ENCODE data around the gene CUX1.
A peak's percentile ranks its signal among the peaks of the same experiment; 100 is the strongest.

Gene CUX1

DNA sequence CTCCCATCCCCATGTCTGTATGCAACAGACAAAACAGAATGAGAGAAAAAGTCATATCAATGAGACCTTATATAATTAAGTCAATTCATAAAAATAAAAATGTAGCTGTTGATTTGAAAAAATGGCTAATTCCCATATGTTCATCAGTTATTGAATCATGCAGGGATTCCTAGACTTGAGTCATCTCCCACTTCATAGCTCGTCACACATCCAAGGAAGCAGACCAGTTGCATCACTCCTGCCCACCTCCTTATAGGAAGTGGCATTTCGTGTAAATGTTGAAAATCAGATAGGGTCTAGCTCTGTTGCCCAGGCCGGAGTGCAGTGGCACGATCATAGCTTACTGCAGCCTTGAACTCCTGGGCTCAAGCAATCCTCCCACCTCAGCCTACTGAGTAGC is 413.2 kb downstream of the CUX1 start:
- no peak for DNase-seq

DNA sequence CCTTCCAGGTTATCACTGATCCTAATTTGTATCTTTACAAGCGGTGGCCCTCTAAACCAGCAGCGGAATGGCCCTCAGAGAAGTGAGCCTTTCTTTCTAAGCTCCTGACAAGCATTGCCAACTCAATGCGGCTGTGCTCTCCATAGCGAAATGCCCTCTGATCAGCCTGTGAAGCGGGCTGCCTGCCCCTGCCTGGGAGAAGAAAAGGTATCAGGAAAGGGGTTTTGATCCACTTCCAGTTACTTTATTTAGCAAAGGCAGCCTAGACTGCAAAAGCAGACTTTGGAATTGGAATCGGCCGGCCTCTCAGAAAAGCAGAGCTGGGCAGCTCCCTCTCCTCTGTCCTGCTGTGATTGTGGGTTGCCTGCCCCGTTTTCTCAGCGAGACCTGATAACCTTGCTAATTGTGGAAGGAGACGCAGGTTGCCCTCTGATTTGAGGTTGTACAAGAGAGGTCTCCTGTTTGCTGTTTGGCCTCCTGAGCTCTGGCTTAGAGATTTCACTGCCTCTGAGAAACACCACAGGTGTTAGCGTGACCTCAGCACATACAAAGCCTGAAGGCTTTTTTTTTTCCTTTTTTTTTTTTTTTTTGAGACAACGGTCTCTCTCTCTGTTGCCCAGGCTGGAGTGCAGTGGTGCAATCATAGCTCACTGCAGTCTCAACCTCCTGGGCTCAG is 415.3 kb downstream of the CUX1 start:
- no peak for DNase-seq

DNA sequence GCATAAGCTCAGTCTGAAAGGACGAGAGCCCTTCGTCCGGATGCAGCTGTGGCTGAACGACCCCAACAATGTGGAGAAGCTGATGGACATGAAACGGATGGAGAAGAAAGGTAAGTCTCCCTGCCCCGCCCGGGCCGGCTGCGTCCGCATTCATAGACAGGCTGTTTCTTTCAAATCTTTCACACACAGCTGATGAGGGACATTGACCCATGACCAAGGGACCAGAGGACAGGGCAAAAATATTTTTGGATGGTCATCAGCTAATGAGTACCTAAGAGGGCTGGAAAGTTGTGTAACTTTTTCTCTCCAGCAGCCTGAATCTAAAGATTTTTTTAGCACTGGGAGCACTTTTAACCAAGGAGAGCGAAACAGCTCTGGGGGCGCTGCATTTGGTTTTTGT is 416.7 kb downstream of the CUX1 start:
- no peak for DNase-seq

DNA sequence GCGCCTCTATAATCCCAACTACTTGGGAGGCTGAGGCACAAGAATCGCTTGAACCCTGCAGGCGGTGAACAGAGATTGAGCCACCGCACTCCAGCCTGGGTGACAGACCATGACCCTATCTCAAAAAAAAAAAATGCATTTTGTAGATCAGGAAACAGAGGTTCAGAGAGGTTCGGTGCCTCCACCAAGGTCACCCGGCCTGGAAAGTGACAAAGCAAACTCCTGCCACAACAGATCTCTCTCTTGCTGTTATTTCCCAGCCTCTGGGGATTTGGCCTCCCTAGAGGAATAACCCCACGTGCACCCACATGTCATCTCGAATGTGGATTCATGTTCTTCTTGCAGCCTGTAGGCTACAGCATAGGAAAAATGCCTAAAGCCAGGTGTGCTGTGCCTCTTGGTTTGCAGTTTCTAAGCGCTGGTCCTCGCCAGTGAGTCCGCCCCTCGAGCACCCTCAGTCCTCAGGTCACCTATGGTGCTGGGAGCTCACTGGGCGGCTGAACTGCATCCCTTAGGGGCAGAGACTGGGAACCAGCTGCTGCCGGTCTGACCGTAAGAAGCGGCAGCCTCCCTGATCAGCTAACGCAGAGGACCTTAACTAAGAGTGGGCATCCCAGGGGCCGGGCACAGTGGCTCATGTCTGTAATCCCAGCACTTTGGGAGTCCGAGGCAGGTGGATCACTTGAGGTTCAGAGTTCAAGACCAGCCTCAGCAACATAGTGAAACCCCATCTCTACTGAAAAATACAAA is 417.6 kb downstream of the CUX1 start:
- DNase-seq: no peak

DNA sequence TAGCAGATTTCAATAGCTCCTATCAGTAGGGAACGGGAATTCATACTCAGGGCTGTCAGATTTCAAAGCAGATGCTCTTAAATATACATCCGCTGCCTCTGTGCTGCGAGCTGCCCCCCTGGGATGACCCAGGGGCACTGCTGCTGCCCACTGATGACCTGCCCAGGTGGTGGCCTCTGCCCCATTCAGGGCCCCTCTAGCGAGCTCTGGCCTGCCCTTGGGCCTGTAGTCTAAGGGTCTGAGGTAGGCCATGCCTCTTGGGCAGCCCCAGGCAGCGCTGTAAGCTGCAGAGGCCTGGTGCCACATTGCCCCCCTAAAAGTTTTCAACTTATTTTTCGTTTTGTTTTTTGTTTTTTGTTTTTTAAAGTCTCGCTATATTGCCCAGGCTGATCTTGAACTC is 418.7 kb downstream of the CUX1 start:
- no peak for DNase-seq

DNA sequence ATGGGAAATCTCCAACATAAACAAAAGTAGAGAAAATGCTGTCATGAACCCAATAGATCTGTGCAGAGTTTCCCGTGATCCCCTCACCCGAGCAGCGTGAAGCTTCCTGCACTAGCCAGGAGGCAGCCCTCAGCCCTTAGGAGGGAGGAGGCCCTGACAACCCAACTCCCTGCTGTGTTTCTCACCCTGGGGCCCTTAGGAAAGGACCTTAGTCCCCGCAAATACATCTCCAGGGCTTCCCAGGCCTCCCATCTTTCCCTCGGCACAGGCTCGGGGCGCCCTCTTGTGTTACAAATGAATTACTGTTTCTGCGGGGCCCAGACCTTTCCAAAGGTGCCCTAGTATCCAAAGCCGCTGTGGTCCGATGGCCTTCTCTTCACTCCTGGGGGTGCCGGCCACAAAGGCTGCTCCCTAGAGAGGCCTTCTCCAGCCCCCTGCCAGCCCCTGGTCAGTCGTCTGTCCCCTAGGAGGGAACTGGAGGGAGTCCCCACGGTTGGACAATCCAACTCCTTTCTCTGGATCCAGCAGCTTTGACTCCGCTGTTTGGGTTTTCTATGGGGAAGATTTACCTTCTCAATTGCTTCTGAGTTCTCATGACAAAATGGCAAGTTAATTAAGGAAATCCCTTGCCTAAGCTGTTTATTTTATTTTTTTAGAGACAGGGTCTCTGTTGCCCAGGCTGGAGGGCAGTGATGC is 419.3 kb downstream of the CUX1 start:
- DNase-seq: peak; percentile 47

DNA sequence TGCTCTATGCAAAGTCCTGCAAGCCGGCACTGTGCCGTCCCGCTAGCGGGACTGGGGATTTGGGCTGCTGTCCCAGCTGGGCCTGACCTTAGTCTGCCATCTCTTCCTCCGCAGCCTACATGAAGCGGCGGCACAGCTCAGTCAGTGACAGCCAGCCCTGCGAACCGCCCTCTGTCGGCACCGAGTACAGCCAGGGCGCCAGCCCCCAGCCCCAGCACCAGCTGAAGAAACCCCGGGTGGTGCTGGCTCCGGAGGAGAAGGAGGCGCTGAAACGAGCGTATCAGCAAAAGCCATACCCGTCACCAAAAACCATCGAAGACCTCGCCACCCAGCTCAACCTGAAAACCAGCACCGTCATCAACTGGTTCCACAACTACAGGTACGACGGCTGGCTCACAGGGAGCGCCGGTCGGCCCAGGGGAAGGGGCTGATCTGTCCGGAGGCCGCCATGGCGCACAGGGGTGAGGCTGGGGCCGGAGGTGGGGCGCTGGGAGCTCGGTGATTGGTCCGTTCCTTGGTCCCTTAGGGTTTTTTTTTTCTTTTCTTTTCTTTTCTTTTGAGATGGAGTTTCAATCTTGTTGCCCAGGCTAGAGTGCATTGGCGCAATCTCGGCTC is 421.9 kb downstream of the CUX1 start:
- no peak for DNase-seq

DNA sequence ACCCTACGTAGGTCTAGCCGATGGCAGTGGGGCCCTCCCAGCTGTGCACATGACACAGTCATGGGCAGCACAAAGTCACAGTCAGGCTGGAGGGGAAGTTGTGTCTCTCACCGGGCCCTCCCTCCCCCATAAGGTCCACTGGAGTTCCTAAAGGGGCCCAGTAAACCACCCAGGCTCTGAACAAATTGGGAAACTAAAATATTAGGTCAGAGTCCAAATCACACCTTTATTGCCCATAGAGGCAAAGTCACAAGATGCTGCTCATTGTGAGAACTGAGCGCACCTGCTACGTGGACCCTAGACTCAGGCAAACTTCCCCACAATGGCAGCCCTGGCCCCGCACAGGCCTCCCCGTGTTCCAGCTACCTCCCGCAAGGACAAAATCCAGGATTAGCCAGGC is 424.0 kb downstream of the CUX1 start:
- no peak for DNase-seq

DNA sequence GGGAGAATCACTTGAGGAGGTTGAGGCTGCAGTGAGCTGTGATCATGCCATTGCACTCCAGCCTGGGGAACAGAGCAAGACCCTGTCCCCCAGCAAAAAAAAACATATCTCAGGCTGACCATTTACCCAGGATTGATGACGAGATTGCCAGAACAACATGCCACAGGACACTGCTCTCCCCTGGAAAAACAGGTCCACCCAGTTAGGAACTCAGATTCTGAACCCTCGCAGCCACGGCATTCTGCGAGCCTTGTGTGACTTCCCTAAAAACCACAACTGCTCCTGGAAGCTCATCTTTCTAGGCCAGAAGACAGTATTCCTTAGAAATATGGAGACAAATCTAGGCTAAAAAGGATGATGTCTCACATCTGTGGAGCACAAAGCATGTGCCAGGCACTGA is 427.2 kb downstream of the CUX1 start:
- DNase-seq: no peak

DNA sequence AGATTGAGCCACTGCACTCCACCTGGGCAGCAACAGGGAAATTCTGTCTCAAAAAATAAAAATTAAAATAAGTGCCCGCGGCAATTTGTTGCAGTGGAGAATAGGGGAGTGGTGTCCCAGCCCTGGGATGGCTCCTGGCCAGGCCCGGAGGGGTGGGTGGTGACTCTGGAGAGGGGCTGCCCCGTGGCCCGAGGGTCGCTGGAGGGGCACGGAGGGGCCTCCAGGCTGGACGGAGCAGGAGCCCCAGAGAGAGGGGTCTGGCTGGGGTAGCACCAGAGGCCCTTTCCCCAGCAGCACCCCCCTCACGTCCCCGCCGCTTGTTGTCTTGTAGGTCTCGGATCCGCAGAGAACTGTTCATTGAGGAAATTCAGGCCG is 430.6 kb downstream of the CUX1 start:
- no peak for DNase-seq

DNA sequence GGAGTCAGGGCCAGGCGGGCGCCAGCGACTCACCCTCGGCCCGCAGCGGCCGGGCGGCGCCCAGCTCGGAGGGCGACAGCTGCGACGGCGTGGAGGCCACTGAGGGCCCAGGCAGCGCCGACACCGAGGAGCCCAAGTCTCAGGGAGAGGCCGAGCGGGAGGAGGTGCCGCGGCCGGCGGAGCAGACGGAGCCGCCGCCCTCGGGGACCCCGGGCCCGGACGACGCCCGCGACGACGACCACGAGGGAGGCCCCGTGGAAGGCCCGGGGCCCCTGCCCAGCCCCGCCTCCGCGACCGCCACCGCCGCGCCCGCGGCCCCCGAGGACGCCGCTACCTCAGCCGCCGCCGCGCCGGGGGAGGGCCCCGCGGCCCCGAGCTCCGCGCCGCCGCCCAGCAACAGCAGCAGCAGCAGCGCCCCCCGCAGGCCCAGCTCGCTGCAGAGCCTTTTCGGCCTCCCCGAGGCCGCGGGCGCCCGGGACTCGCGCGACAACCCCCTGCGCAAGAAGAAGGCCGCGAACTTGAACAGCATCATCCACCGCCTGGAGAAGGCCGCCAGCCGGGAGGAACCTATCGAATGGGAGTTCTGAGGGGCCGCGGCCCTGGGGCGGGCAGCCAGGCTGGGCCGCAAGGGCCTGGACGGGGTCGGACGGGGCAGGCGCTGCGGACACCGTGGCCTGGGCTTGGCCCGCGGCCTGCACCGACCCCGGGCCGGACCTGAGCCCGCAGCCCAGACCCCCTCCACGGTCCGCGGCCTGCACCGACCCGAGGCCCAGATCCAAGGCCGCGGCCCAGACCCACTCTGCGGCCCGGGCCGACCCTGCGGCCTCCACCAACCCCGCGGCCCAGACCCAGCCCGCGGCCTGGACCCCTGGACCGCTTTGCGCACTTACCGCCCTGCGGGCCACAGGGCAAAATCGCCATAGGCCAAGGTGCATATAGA is 431.3 kb downstream of the CUX1 start:
- no peak for DNase-seq

DNA sequence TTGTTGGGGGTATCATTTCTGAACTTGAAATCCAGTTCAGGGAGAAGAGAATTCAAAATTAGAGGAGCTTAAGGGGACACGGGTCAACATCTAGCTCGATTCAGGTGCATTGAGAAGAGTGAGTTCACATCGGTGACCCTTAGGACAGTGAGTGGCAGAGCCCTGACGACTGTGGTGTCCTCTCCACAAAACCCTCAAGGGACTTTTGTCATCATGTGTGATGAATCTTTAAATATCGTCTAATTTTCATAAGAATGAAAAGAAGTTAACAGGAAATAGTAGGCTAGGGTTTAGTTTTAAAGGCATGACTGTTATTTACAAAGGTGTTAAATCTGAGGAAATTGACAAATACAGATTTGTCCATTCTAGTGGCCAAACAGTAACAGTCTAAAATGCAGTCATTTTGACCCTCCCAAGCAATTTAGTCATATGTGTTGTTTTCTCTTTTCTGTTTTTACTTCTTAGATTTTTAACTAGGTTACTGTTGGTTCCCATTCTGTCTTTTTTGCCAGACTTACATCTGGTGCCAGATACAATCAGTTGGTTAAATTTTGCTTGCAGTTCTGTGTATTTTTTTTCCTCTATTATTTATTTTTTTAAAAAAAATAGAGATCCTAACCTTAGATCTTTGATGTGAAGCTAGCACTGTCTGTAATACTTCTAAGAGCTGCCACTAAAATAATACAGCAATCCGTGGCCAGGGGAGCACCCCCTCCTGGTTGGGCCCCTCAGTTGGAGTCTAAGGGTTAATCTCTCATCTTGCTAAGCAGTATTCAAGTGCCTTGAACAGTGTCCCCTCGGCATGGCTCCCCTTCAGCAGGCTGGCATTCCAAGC is 434.3 kb downstream of the CUX1 start:
- DNase-seq: no peak

DNA sequence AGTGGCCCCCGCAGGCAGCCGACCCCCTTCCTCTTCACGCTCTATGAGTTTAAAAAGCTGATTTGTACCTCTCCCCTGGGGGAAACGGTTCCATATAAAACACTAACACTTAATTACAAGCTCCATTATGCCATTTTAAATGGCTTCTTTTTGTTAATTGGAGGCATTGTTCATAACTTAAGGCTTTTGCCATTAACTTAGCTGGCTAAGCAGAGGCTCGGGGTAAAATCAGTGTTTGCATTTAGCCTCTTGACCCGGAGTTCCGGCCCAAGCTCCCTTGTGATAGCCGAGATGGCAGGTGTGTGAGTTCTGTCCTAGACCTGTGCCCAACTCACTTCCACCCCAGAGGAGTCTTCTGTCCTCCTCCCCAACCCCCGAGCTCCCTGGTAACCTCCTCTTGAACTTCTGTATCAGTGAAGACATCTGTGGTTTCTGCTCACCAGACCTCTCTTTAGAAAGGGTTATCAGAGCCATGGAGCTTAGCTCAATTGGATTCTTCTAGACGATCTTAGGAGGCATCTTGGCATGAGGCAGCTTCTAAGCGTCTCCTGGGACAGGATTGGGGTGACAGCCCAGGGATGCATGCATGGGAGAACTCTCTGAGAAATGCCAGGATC is 435.0 kb downstream of the CUX1 start:
- DNase-seq: no peak

DNA sequence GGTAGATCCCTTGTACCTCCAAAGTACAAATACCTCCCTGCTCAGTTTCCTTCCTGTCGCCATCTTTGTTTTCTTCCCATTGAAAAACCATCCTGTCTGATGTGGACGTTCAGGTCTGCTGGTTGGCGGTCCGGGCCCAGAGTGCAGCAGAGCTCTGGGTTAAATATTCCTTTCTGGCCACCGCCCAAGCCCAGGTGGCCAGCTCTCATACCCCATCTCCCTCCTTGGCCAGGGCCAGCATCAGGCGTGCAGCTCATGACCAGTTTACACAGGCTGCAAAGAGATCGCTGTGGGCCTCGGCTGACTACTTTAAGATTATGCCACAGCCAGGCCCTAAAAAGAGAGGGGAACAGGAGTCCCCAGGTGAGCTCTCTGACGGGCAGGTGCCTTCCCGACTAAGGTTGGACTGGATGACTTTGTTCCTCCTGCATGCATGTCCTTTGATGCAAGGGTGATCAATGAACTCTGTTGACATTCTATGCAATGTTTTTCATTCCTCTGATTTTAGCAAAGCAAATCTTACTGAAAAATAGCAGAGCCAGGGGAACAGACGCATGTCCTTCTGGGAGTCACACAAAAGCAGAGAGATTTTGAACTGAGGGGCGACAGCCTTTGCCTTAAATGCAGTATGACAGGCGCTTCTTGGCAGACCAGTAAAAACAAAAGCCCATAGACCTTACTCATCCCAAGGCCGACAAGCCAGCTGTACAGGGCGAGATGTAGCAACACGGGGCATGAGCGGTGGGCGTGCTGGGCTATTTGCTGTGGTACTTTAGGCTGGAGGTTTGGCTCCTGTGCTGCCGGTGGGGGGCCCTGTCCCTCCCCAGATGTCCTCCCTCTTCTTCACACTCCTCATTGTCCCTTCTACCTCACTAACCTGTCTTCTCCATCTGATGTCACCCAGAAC is 435.9 kb downstream of the CUX1 start:
- DNase-seq: no peak

DNA sequence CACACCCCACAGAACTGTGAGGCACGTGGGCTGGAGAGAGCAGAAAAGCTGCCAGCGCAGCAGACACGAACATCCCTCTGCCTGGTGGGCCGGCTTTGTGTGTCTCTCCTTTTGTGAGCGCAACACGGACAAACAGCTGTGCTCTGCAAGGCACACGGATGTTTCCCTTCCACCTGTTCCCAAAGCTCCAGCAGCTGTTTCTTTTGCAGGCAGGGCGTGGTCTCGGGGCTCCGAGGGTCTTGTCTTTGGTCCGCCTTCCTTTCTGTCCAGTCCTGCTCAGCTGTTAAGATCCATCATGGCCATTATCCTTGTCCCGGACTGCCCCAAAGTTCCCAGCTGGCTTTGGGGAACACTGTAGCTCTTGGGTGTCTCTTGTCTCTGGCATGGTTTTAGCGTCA is 436.5 kb downstream of the CUX1 start:
- no peak for DNase-seq

DNA sequence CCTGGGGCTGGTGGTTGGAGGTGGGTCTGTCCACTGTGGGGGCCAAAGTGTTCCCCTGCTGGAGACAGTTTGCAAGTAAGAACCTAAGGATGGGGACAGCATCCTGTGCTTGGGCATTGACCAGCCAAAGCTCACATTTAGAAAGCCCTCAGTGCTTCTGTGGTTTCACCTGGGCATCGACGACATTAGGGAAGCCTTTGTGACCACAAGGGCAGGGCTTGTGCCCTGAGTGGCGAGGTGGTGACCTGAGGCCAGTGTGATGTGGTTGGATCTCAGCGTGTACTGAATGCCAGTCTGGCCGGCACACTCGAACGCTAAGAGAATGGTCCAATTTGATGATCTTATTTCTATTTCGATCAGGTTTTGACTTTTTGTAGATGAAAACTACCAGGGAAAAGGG is 437.1 kb downstream of the CUX1 start:
- DNase-seq: no peak

DNA sequence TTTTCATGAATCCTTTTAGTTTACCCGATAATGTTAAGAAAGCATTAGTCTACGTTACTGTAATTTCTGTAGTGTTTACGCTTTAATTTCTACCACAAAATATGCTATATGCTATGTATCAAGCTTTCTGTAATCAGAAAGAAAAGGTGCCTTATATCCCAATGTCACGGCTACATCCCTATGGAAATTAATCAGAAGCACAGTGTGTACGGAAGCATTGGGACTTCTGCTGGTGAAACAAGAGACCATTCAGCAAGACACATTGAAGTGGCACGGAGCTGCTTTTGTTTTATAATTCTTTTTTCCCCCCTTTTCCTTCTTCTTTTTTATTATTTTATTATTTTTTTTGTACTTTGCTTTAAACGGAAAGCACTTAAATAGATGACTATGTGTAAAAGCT is 438.1 kb downstream of the CUX1 start:
- DNase-seq: peak; percentile 12

DNA sequence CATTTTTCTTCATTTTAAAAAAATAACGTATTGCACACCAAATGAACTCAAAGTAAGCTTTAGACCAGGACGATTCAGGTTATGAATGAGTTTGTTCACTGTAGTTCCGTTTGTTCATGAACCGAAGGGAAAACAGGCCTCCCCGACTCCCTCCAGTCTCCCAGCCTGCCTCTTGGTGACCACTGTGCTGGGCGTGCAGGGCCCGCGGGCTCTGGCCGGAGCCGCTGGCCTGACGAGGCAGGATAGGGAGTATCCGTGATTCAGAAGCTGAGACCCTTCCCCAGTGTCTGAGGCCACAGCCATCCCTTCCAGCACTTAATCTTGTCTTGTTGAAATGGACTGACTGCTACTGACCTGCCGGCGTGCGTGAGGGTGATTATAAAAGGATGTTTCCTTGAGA is 438.5 kb downstream of the CUX1 start:
- DNase-seq: no peak

DNA sequence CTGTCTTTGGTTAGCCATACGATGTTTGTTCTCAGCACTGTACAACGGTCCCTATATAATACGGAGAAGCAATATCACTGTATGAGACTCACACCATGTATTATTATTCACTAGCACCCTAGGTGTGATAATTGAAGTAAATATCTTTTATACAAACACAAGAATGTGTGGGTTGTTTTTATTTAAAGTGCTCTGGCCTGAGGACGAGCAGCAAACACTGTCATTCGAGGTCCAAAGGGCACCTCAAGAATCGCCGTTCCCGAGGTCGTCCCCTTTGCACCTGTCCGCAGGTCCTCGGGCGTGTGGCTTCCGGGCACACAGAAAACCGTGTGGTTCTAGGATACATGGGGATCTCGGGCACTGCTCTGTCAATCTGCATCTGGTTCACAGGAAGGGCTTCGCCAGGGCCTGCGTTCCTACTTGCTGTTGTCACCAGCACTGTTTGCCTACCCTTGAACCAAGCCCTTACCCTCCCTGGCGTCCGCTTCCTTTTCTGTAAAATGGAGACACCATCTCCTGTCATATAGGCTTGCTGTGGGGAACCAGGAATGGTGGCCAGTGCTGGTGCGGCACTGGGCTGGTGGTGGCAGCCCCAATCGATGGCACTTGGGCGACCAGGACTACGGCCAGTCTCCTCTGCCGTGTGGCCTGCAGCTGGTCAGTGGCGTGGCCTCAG is 440.8 kb downstream of the CUX1 start:
- no peak for DNase-seq

DNA sequence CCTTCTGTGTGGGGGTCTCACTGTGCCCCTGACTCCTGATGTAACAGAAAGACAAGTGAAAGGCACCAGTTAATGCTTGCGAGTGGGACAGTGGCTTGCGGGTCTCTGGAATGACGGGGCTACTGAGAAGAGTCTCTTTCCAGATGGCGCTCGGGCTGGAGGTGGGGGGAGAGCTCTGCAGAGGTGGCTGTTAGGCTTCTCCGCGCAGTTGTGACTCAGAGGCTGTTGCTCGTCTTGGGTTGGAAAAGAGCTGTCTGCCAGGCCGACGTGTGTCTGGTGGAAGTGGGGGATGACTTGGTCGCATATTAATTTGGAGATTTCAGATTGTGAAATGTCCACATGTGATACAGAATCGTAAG is 441.3 kb downstream of the CUX1 start:
- DNase-seq: no peak

Data from NCI-H526 treated with DMSO at 0.1 percent for 48 hours (cell line).